DMS 273 (cell line): ENCODE measurements around the gene PICK1.
"Not testable (repeated sequence)": the region's sequence is repeated elsewhere in the genome, so short reads cannot be mapped to it uniquely, and the experiment has no call there.

Experiments used
- DNase-seq: peaks from one replicate; lab custom pipeline; 2025; ENCODE audit not compliant: unreplicated experiment; lab: John Stamatoyannopoulos, UW

The PICK1 gene

GRCh38 chr22:38110863-38111852, 54.0 kb downstream of the PICK1 start:
- peak; percentile 52 for DNase-seq

- DNase-seq: no peak
These were observed 54.7 kb downstream of the PICK1 start for GRCh38 chr22:38111925-38112355.

- no peak for DNase-seq
These were observed 55.2 kb downstream of the PICK1 start for GRCh38 chr22:38112381-38112780.

- peak; percentile 89 for DNase-seq
These were observed 57.5 kb downstream of the PICK1 start for GRCh38 chr22:38114484-38115398.

GRCh38 chr22:38115423-38116205, 58.4 kb downstream of the PICK1 start:
- DNase-seq: no peak

- not testable (repeated sequence) for DNase-seq
These were observed 60.4 kb downstream of the PICK1 start for GRCh38 chr22:38117556-38117955.

GRCh38 chr22:38118182-38118581, 61.0 kb downstream of the PICK1 start:
- DNase-seq: no peak

GRCh38 chr22:38118747-38119146, 61.5 kb downstream of the PICK1 start:
- DNase-seq: not testable (repeated sequence)

GRCh38 chr22:38120359-38121110, 63.3 kb downstream of the PICK1 start:
- DNase-seq: no peak

GRCh38 chr22:38122616-38123015, 65.4 kb downstream of the PICK1 start:
- no peak for DNase-seq

GRCh38 chr22:38124236-38124974, 67.2 kb downstream of the PICK1 start:
- no peak for DNase-seq

GRCh38 chr22:38125038-38125610, 67.9 kb downstream of the PICK1 start:
- DNase-seq: no peak
